HCT116 (cell line): ENCODE results near the gene WDFY2.

Experiments used
- ATF3 ChIP-seq: IDR thresholded peaks from 2 replicates; pipeline ENCODE4 v1.6.1; 2012
- CEBPB ChIP-seq: IDR thresholded peaks from 2 replicates; pipeline ENCODE4 v1.6.1; 2012; ENCODE audit warnings: low read depth
- CTCF ChIP-seq, 3 experiments: fragments of 200-600 bp in 1 of 3; sonication (generic) in 1 of 3; IDR thresholded peaks in 2 of 3; conservative IDR thresholded peaks in 1 of 3; 2 replicates each; pipeline ENCODE4 v1.5.1; 2012 to 2017; ENCODE audit warnings: low read depth in 2 of 3, low read length in 2 of 3, antibody characterized with exemption in 1 of 3, borderline replicate concordance in 1 of 3, control low read depth in 1 of 3, mild to moderate bottlenecking in 1 of 3, mixed read lengths in 1 of 3, mixed run types in 1 of 3, moderate library complexity in 1 of 3; ENCODE audit not compliant: insufficient read depth in 1 of 3
- EZH2 ChIP-seq: fragments of 200-600 bp; sonication (generic); IDR thresholded peaks from 2 replicates; pipeline ENCODE4 v1.6.1; 2017; ENCODE audit warnings: antibody characterized with exemption, mixed run types
- EZH2phosphoT487 ChIP-seq: fragments of 200-600 bp; IDR thresholded peaks from 2 replicates; pipeline ENCODE4 v1.6.1; 2018; ENCODE audit warnings: antibody characterized with exemption, borderline replicate concordance
- FOSL1 ChIP-seq: IDR thresholded peaks from 2 replicates; pipeline ENCODE4 v1.6.1; 2012; ENCODE audit warnings: low read depth
- MAX ChIP-seq: IDR thresholded peaks from 2 replicates; pipeline ENCODE4 v1.6.1; 2012
- POLR2A ChIP-seq: IDR thresholded peaks from 2 replicates; pipeline ENCODE4 v1.7.0; 2011; ENCODE audit warnings: borderline replicate concordance; ENCODE audit not compliant: insufficient read depth, insufficient read length; ENCODE audit errors: extremely low read depth
- POLR2AphosphoS5 ChIP-seq: IDR thresholded peaks from 2 replicates; pipeline ENCODE4 v1.6.1; 2011; ENCODE audit warnings: mild to moderate bottlenecking, low read depth, low read length, moderate library complexity
- REST ChIP-seq: IDR thresholded peaks from 2 replicates; pipeline ENCODE4 v1.6.1; 2012; ENCODE audit warnings: low read depth
- YY1 ChIP-seq: IDR thresholded peaks from 2 replicates; pipeline ENCODE4 v1.6.1; 2011; ENCODE audit warnings: low read length, low read depth, moderate library complexity, mild to moderate bottlenecking; ENCODE audit not compliant: insufficient replicate concordance; ENCODE audit errors: extremely low read depth
- ZNF274 ChIP-seq: fragments of 200-500 bp; sonication (Bioruptor generic); IDR thresholded peaks from 2 replicates; pipeline ENCODE4 v1.6.1; 2014; ENCODE audit warnings: mild to moderate bottlenecking, low read depth, low read length, inconsistent platforms

GRCh38 chr13:51765142-51765515 is 180.9 kb downstream of the WDFY2 start:
- TF ChIP-seq FOSL1 = no peak
- no peak for TF ChIP-seq CTCF (IDR thresholded peaks at IDR 0.05 in 2 of 3, conservative IDR thresholded peaks at IDR 0.05 in 1 of 3; ENCODE audit: borderline replicate concordance in 1 of 3, insufficient read depth in 1 of 3, low read depth in 2 of 3, low read length in 2 of 3)
- no peak for TF ChIP-seq EZH2
- no peak for TF ChIP-seq ATF3
- no peak for TF ChIP-seq POLR2AphosphoS5
- TF ChIP-seq EZH2phosphoT487 = no peak
- TF ChIP-seq POLR2A = no peak
- no peak for TF ChIP-seq ZNF274
- TF ChIP-seq MAX = no peak
- TF ChIP-seq YY1 = no peak
- no peak for TF ChIP-seq CEBPB
- no peak for TF ChIP-seq REST
